Transverse colon (tissue), 4 donors: ENCODE results near the gene PRDX3. TPM values are rescaled to one million over a fixed set of nuclear protein-coding genes. Genes with fewer than 3 reads are reported as not detected.

Experiments used
- DNase-seq: peaks from one replicate; pipeline ENCODE4 v3.0.0-alpha.2; 2019
- H3K27ac ChIP-seq, 4 donors: fragments of 200-600 bp; sonication (generic); 2 replicates each; pipeline ENCODE4 v1.5.1; 2016 to 2018; ENCODE audit warnings: inconsistent platforms in 4 of 4
- H3K27me3 ChIP-seq: fragments of 200-600 bp; sonication (generic); 2 replicates; pipeline ENCODE4 v1.5.1; 2017; ENCODE audit warnings: inconsistent platforms
- H3K36me3 ChIP-seq, 4 donors: fragments of 200-600 bp; sonication (generic); 2 replicates each; pipeline ENCODE4 v1.5.1; 2017 to 2019; ENCODE audit warnings: inconsistent platforms in 4 of 4
- H3K4me1 ChIP-seq, 4 donors: fragments of 200-600 bp; sonication (generic); 2 replicates each; pipeline ENCODE4 v1.5.1; 2017 to 2020; ENCODE audit warnings: inconsistent platforms in 4 of 4
- H3K4me3 ChIP-seq, 4 donors: fragments of 200-600 bp; sonication (generic); 1 replicate in 1 of 4; 2 replicates in 3 of 4; pipeline versions ENCODE4 v1.5.1 to v1.6.1; 2017 to 2019; ENCODE audit warnings: inconsistent platforms in 4 of 4
- H3K9me3 ChIP-seq, 2 donors: fragments of 200-600 bp; sonication (generic); 2 replicates each; pipeline ENCODE4 v1.5.1; 2017 to 2019; ENCODE audit warnings: inconsistent platforms in 2 of 2
- CTCF ChIP-seq, 5 experiments: fragments of 200-600 bp in 3 of 5; fragments of 450-650 bp in 2 of 5; sonication (generic) in 3 of 5; IDR thresholded peaks; 1 replicate in 2 of 5; 2 replicates in 3 of 5; pipeline ENCODE4 v1.5.1; 2016 to 2017; ENCODE audit warnings: antibody characterized with exemption in 5 of 5, inconsistent platforms in 3 of 5, mild to moderate bottlenecking in 2 of 5, moderate library complexity in 1 of 5
- EP300 ChIP-seq: sonication (generic); formaldehyde crosslinking; IDR thresholded peaks from one replicate; pipeline ENCODE4 v1.6.1; 2017; ENCODE audit warnings: antibody characterized with exemption, low read depth
- POLR2A ChIP-seq: fragments of 450-650 bp; IDR thresholded peaks from one replicate; pipeline ENCODE4 v1.6.1; 2016; ENCODE audit warnings: antibody characterized with exemption, mild to moderate bottlenecking, moderate library complexity
- POLR2AphosphoS5 ChIP-seq, 3 donors: sonication (generic); formaldehyde crosslinking; IDR thresholded peaks; one replicate each; pipeline ENCODE4 v1.6.1; 2016; ENCODE audit warnings: antibody characterized with exemption in 3 of 3
- WGBS, 2 donors: methylation state at CpG; one replicate each; pipeline ENCODE4 v1.1.5; 2018; ENCODE audit warnings: low coverage in 1 of 2; 5-methylcytosine and 5-hydroxymethylcytosine counted together
- in situ Hi-C, 4 donors: fragments of 200-750 bp; cut with MboI; loops; one replicate each; pipeline versions ENCODE4 v1.15.0 to v1.15.1; 2017; ENCODE audit warnings: low sequenced_read_pairs in 3 of 4, low pct_ligation_motif_present in 1 of 4, low pct_unique_long_range_greater_than_20kb in 1 of 4
- intact Hi-C: fragments of 100-400 bp; cut with DNase I; formaldehyde crosslinking; loops from one replicate; pipeline ENCODE4 v1.15.1; 2023; ENCODE audit warnings: low total_unique reads
- total RNA-seq, 4 donors: library from RNA; depleted of rRNA; stranded (reverse); fragments of >200 nt; gene quantifications; one replicate each; pipeline ENCODE4 v1.1.0, GENCODE V29; 2016

The PRDX3 gene
- total RNA-seq, 4 donors from 2014 or later: 24.7 to 141 (median 78.9) TPM

- Histone ChIP-seq H3K27ac (peak overlapping the region; percentile 76 to 81 (median 78)), H3K4me3 (no peak overlapping the region), H3K27me3 (no peaks in the 10 kb centered on the region), H3K36me3 (no peaks in the 10 kb centered on the region), H3K9me3 (no peaks in the 10 kb centered on the region), H3K4me1 (peaks cover 14 to 34% (median 22%) of the 10 kb centered on the region in 4 donors)
- in situ Hi-C loops (no loop called here), intact Hi-C loops (no loop called here)
- 26% methylated on average over 9 of the region's 9 CpGs; no CpG with 5 or more reads in 1 of the 2 donors for WGBS, 2 donors
- no peak for DNase-seq
- TF ChIP-seq CTCF (IDR thresholded peaks at IDR 0.05) (no peak), POLR2A (no peak)
Observed at GRCh38 chr10:119222537-119222936, 43.9 kb upstream of the PRDX3 start.

- Histone ChIP-seq H3K27me3 (no peaks in the 10 kb centered on the region), H3K36me3 (no peaks in the 10 kb centered on the region), H3K27ac (peak overlapping the region; percentile 76 to 81 (median 78)), H3K4me1 (peaks cover 14 to 36% (median 22%) of the 10 kb centered on the region in 4 donors), H3K9me3 (no peaks in the 10 kb centered on the region), H3K4me3 (no peak overlapping the region)
- TF ChIP-seq CTCF (IDR thresholded peaks at IDR 0.05) (no peak), POLR2AphosphoS5 (IDR thresholded peaks at IDR 0.05) (no peak), POLR2A (no peak), EP300 (no peak)
- no peak for DNase-seq
- in situ Hi-C loops (no loop called here), intact Hi-C loops (no loop called here)
- WGBS, 2 donors: 83% methylated on average over 1 of the region's 1 CpG
Observed at GRCh38 chr10:119221666-119222065, 43.1 kb upstream of the PRDX3 start.

- DNase-seq: no peak
- in situ Hi-C loops: no loop called here
- TF ChIP-seq POLR2AphosphoS5 (IDR thresholded peaks at IDR 0.05): peak; percentile 28 to 54 (median 54)
- no peak for TF ChIP-seq CTCF (IDR thresholded peaks at IDR 0.05)
- H3K27me3 ChIP-seq: no peaks in the 10 kb centered on the region
- WGBS, 2 donors: 67 to 90% methylated on average over 4 of the region's 4 CpGs
- no peaks in the 10 kb centered on the region for H3K36me3 ChIP-seq
- H3K27ac ChIP-seq: peak overlapping the region; percentile 76 to 81 (median 78)
- peaks cover 14 to 36% (median 22%) of the 10 kb centered on the region in 4 donors for H3K4me1 ChIP-seq
- intact Hi-C loops: no loop called here
- no peak overlapping the region for H3K4me3 ChIP-seq
- H3K9me3 ChIP-seq: no peaks in the 10 kb centered on the region
Observed at GRCh38 chr10:119221201-119221600, 42.6 kb upstream of the PRDX3 start.

- H3K27ac ChIP-seq: peak overlapping the region; percentile 76 to 81 (median 78)
- peaks cover 14 to 36% (median 22%) of the 10 kb centered on the region in 4 donors for H3K4me1 ChIP-seq
- in situ Hi-C loops (no loop called here), intact Hi-C loops (no loop called here)
- H3K27me3 ChIP-seq: no peaks in the 10 kb centered on the region
- H3K36me3 ChIP-seq: no peaks in the 10 kb centered on the region
- no peak for DNase-seq
- TF ChIP-seq EP300 (no peak), CTCF (IDR thresholded peaks at IDR 0.05) (no peak), POLR2AphosphoS5 (IDR thresholded peaks at IDR 0.05) (no peak), POLR2A (no peak)
- 55 to 78% methylated on average over 5 of the region's 5 CpGs for WGBS, 2 donors
- H3K9me3 ChIP-seq: no peaks in the 10 kb centered on the region
- no peak overlapping the region for H3K4me3 ChIP-seq
Observed at GRCh38 chr10:119219871-119220270, 41.3 kb upstream of the PRDX3 start.
